IPS DF 4.7 (cell line): ENCODE results near the gene ASB3.

ENCODE experiments used
- DNase-seq: peaks from one replicate; pipeline ENCODE4 v3.0.0-alpha.2; 2013; ENCODE audit warnings: low spot score; ENCODE audit errors: extremely low read depth

Gene ASB3

DNA sequence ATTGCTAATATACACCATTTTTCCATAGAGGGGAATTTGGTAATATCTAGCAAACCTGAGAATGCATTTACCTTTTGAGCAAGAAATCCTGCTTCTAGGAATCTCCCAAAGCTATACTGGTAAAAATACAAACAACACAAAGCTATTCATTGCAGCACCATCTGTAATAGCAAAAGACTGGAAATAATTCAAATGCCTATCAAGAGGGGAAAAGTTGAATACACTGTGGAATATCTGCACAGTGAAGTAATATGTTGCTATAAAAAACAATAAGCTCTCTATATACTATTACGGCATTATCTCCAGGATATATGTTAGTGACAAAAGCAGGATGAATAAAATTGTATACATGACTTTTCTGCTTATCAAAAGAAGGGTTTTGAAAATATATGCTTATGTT is 131.5 kb downstream of the ASB3 start:
- DNase-seq, result no peak

DNA sequence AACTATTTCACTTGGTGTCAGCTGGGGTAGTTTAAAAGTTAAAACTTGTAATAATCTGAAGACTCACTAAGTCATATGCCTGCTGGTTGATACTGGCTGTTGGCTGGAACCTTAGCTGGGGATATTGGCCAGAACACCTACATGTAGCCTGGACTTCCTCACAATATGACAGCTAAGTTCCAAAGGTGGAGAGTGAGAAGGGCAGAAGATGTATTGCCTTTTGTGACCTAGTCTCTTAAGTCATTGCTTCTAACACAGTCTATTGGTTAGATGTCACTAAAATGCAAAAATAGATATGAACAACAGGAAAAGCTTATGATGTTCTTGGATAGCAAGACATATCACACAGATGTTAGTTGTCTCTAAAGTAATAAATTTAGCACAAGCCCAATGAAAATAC is 132.4 kb downstream of the ASB3 start:
- no peak for DNase-seq

DNA sequence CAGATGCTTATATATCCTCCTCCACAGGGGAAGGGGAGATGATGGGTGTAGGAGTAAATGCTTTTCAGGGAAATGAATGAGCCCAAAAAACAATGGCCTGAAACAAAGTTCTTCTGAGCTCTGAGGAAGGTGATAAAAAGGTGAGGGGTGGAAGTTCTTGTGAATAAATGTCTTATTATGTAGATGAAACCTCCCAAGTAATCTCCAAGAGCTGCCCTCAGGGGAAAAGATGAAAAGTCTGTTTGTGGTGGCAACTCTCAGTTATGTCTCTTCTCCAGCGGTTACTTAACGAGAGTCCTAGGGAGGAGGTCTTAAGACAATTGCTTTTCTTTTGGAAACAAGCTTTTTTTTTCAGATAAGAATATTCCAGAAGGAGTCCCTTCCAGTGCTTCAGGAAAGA is 134.6 kb downstream of the ASB3 start:
- DNase-seq, result no peak

DNA sequence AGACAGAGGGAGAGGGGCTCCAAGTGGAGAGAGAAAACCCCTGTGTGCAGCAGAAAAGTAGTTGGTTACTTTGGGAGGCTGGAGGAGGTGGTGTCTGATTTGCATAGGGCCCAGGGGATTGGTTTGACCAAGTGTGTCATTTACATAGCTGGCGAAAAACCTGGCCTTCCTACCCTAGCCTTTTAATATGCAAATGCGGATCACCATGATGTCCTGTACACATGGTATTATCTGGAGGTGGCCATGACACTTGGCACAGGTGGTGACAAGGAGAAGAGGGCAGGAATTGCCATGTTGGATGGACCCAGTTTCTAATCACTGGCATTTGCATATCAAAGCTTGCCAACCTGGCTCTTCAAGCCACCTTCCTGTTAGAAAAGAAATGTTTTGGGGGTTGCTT is 140.0 kb downstream of the ASB3 start:
- DNase-seq, result peak; percentile 28

DNA sequence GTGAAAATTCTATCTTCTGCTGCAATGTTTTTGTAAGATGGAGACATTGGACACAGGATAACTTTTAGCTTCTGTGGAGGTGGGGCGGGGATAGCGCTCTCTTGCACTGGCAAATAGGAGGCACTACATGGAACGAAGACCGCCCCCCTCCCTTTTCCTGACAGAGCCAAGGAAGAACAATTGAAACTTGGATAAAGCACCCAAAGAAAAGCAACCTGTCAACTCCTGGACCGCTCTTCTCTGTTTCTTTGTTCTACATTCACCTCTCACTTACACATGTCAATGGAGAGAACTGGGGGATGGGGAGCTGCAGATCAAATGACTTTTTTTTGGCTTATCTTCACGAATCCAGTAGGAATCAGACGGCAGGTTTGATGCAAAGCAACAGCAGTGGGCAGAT is 145.5 kb downstream of the ASB3 start:
- no peak for DNase-seq

DNA sequence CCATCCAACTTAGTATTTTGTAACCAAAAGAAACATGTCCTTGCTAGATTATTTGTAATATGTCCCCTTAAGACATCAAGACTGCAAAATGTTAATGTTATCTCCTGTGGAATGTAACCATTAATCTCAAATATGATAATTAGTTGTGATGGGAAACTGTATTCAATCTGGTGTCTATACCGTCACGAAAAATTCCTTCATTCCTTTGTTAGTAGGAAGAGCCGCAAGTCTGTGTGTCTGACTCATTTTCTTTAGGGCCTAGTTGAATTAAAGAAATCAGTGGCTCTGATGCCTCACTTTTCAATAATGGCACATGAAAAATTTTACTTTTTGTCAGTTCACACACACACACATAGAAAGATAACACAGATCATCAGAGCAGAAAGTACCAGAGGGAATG is 146.3 kb downstream of the ASB3 start:
- DNase-seq, result no peak

DNA sequence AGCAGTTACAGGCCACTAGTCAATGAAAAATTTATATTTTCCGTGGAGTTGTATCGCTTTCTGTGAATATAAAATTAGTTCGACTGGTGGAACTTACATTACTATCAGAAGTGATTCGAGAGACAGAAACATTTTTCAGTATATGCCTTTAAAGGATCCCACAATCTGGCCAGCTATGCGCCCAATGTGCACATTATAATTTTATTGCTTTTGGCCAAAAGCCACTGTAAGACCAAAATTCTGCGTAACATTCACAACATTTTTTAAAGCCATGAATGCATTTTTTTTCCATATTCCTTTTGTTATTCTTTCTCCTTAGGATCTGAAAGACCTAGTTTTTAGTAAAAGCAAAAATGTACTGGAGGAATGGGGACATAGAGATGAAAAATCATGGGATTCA is 150.2 kb downstream of the ASB3 start:
- DNase-seq, result no peak

DNA sequence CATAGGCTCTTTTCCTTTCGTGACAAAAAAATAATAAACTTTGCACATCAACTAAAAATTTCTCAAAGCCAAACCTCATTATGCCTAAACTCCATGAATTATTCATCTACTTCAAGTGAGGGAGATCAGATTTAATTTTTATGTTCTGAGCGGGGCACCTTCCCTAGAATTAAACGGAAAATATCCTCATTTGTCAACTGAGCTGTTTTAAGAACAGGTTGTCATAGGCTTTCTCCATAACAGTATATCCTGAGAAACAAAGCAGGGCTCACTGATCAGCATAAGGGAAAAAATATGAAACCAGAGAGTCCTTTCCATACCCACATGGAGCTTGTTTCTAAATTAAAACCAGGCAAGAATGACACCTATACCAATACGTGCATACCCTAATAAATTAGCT is 150.6 kb downstream of the ASB3 start:
- DNase-seq, result no peak

DNA sequence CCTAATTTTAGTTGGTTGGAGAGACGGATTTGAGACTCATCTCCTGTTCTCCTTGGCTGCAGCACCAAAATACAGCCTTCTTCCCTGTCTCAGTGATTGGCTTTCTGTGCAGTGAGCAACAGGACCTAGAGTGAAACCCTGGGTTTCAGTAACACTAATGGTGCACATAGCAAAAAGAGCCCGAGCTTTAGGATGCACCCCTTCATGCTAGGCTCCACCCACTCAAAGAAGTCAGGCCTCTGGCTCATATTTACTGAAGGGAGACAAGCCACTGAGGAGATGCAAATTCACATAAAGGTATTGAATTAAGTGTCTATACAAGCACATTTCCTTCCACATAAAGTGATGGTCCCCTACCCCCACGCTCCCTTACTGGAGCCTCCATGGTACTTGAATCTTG is 151.1 kb downstream of the ASB3 start:
- no peak for DNase-seq

DNA sequence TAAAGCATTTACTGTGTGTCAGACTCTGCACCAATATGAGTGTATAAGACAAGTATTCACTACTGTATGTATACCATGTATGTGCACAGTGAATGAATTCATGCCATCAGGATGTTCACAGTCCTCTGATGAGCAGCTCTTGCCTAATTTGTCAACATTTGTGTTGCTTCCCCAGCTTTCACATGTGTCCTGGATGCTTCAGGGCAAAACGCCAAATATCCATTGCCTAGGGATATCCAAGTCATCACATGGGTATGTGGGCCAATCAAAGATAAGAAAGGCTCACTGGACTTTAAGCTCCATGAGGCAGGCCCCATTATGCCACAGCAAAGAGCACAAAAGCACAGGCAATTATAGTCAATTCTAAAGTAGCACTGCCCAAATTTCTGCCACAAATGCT is 153.3 kb downstream of the ASB3 start:
- no peak for DNase-seq

DNA sequence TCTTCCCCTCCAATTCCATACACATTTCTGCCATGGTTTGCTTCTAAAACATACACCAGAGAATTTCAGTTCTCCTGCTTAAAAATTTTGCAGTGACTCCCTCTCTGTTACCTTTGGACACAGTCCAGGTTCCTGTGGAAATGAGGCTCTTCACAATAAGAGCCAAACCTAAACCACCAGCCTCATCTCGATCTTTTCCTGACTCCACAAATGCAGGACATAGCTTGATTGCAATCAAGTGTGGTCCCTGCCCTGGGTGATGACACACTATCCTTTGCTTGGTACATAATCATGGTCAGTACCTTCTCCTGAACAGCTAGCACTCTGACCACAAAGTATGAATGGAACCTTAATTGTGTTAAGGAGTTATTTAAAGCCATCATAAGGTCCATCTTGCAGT is 154.0 kb downstream of the ASB3 start:
- DNase-seq, result no peak

DNA sequence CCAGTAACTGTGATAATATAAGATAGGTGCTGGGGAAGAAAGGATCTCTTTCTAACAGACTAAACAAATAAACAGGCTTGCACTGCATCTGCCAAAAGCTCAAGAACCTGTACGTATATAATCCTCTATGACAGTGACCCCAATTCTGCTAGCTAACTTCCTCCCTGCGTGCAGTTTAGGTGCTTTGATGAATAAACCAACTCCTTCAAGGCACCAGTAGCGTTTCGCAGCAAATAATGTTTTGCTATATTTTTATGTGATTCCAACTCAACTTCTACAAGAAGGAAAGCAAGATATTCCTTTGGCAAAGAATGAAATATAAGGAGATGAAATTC is 154.7 kb downstream of the ASB3 start:
- DNase-seq, result no peak

DNA sequence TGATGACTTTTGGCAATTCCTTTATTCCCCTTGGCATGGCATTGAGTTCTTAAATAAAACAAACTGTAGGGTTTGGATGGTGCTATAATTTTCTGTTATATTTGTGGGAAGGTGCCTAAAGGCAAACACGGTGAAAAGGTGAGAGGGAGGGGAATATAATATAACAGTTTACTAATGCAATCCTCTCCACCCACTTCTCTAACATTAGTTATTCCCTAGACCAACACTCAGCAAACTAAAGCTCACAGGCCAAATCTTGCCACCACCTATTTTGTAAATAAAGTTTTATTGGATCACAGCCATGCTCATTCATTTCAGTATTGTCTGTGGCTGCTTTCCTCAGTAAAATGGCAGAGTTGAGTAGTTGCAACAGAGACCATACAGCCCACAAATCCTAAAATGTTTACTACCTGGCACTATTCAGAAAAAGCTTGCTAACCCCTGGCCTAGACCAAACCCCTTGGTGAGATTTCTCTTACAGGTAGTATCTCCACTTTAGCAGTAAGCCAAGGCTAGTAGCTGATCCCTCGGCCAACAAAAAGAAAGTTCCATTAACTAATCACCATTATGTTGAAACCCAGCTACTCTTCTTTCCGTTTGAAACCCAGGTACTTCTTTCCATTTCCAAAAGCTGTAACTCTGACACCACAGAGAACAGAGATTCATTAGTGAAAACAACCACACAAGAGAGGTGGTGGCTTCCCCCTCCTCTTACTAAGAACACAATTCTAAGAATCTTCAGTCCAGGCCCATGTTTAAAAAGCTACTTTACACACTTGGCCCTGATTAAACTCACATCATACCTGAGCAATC is 155.2 kb downstream of the ASB3 start:
- no peak for DNase-seq

DNA sequence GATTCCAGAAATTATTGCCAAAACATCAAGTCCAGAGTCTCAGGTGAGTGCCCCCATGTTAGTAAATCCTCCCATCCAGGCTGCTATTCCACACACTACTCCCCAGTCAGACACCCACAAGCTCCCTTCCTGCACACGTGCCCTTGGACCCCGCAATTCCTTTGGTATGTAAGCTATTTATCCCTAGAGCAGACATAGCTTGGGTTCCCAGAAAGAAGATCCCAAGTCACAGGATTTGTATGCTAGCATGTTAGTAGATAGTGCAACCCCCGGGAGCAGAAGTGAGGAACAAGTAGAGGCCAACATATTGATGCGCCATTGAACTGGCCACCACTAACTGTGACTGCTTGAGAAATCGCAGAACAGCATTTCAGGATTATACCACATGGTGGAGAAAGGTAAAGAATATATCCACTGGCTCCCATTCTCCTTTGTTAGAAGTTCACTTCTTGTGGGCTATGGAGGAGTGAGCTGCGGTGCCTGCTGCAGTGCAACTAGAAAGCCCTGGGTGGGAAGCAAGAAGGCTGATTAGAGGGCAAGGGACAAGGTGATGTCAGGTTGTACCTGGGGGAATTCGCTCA is 156.6 kb downstream of the ASB3 start:
- DNase-seq, result no peak

DNA sequence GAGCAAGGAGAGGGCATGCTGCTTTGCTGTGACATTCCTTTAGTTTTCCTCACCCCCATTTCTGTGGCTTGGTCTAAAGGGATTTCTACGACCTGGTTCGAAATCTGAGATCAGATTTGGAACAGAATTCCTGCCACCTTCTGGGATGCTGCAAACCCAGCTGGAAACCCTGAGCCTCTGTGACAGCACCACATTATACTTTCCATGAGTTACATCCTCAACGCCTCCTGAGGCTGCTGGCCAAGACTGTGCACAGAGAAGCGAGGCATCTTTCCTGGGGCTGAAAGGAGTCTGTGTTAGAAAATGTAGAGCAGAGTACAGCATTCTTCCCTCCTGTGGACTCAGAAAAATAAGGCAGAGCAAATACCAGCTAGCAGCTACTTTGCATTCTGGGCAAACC is 157.3 kb downstream of the ASB3 start:
- DNase-seq, result no peak

DNA sequence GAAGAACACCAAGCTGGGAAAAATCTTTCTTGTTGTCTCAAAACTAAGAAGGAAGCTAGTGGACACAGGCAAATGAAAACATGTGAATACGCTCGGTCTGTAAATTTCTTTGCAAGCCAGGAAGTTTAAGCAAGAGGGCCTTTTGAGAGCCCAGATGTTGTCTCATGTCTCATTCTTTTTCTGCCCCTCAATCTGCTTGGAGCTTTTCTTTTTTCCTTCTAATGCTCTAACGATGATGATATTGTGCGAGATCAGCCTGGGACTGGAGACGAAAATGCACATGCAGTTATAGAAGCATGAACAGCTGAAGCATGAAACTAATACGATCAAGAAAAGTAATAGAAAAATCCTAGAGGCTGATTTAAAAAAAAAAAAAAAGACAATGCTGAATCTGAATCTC is 157.8 kb downstream of the ASB3 start:
- DNase-seq, result no peak

DNA sequence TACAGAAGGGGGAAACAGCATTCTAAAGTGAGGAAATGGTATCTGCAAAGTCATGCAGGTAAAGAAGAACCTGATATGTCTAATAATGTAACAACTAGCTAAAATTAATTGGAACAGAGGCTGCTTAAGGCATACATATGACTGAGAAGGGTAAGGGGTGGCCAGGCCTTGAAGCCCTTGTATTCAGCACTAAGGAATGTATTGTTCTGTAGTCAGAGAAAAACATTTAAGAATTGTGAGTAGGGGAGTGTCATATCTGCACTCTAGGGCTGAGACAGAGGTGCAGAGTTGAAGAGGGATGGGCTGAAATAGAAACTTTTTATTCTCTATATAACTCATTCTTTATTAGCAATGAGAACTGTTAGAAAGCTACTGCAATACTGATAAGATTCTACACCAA is 164.6 kb downstream of the ASB3 start:
- DNase-seq, result no peak

DNA sequence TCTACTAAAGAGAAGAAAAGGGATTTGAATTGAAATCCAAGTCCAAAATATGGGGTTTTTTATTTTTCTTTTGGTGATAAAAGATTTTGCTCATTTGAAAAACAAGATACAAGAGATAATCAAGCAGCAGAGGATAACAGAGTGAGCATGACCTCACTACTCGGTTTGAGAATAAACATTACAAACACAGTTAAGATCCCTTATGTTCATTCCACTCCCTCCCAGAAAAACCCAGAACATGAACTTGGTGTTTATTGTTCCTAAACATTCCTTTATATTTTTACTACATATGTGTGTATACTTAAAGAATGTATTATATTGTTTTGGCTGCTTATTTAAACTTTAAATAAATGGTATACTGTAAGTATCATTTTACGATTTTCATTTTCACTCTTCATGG is 165.8 kb downstream of the ASB3 start:
- no peak for DNase-seq
